HEK293 (cell line): ENCODE data around the gene CLDN7.

Source experiments
- CTCF ChIA-PET: fragments of 350-600 bp; formaldehyde crosslinking; extraction: SDS; loops from one replicate; lab custom pipeline; 2021; ENCODE audit warnings: antibody characterized with exemption; lab: Yijun Ruan, JAX
- POLR2A ChIA-PET: fragments of 300-600 bp; formaldehyde crosslinking; extraction: SDS; loops from one replicate; lab custom pipeline; 2020; ENCODE audit warnings: antibody characterized with exemption, inconsistent platforms; lab: Yijun Ruan, JAX
- H3K27ac ChIP-seq: fragments of 200-500 bp; sonication (Bioruptor generic); 2 replicates; pipeline ENCODE4 v1.5.1; 2014; ENCODE audit warnings: low read depth, low read length, control low read depth, inconsistent platforms; ENCODE audit errors: extremely low read depth
- H3K36me3 ChIP-seq, 2 experiments: fragments of 200-500 bp in 1 of 2; sonication (Bioruptor generic) in 1 of 2; 1 replicate in 1 of 2; 2 replicates in 1 of 2; pipeline ENCODE4 v1.5.1; 2014 to 2017; ENCODE audit warnings: inconsistent platforms in 2 of 2, low read length in 2 of 2; ENCODE audit not compliant: control insufficient read depth in 2 of 2, insufficient read depth in 1 of 2
- H3K4me1 ChIP-seq: fragments of 200-500 bp; sonication (Bioruptor generic); 2 replicates; pipeline ENCODE4 v1.5.1; 2014; ENCODE audit warnings: mild to moderate bottlenecking, low read length, inconsistent platforms; ENCODE audit not compliant: control insufficient read depth, insufficient read depth
- H3K4me3 ChIP-seq: 2 replicates; pipeline ENCODE4 v1.5.1; 2011; ENCODE audit warnings: low read depth, mild to moderate bottlenecking, control low read depth, low read length, moderate library complexity
- H3K9me3 ChIP-seq: fragments of 200-500 bp; sonication (Bioruptor generic); 2 replicates; pipeline ENCODE4 v1.5.1; 2014; ENCODE audit warnings: low read depth, low read length, inconsistent platforms; ENCODE audit not compliant: control insufficient read depth, insufficient read depth
- GLIS1 ChIP-seq: fragments of 450-650 bp; formaldehyde crosslinking; IDR thresholded peaks from 2 replicates; pipeline ENCODE4 v1.5.1; 2016; ENCODE audit warnings: missing biosample characterization, missing genetic modification characterization
- KLF1 ChIP-seq: fragments of 450-650 bp; formaldehyde crosslinking; IDR thresholded peaks from 2 replicates; pipeline ENCODE4 v1.5.1; 2016; ENCODE audit warnings: missing biosample characterization, missing genetic modification characterization
- KLF10 ChIP-seq: fragments of 450-650 bp; IDR thresholded peaks from 2 replicates; pipeline ENCODE4 v1.5.1; 2018; ENCODE audit warnings: missing biosample characterization, mild to moderate bottlenecking, missing genetic modification characterization
- SCRT1 ChIP-seq: fragments of 450-650 bp; formaldehyde crosslinking; IDR thresholded peaks from 2 replicates; pipeline ENCODE4 v1.5.1; 2016; ENCODE audit warnings: missing biosample characterization, missing genetic modification characterization, borderline replicate concordance
- SCRT2 ChIP-seq: fragments of 450-650 bp; formaldehyde crosslinking; IDR thresholded peaks from 2 replicates; pipeline ENCODE4 v1.5.1; 2016; ENCODE audit warnings: missing biosample characterization, missing genetic modification characterization
- SP2 ChIP-seq: fragments of 450-650 bp; formaldehyde crosslinking; IDR thresholded peaks from 2 replicates; pipeline ENCODE4 v1.5.1; 2016; ENCODE audit warnings: missing biosample characterization, missing genetic modification characterization
- ZBTB6 ChIP-seq: fragments of 450-650 bp; formaldehyde crosslinking; IDR thresholded peaks from 2 replicates; pipeline ENCODE4 v1.5.1; 2017; ENCODE audit warnings: missing biosample characterization, missing genetic modification characterization
- ZNF174 ChIP-seq: fragments of 450-650 bp; formaldehyde crosslinking; IDR thresholded peaks from 2 replicates; pipeline ENCODE4 v1.5.0; 2017; ENCODE audit warnings: missing biosample characterization, mild to moderate bottlenecking, missing genetic modification characterization
- ZNF19 ChIP-seq: fragments of 450-650 bp; formaldehyde crosslinking; IDR thresholded peaks from 2 replicates; pipeline ENCODE4; 2016; ENCODE audit warnings: missing biosample characterization, missing genetic modification characterization, low read depth
- ZNF202 ChIP-seq: fragments of 450-650 bp; formaldehyde crosslinking; IDR thresholded peaks from 2 replicates; pipeline ENCODE4 v1.5.1; 2016; ENCODE audit warnings: missing biosample characterization, missing genetic modification characterization, borderline replicate concordance
- ZNF211 ChIP-seq: fragments of 450-650 bp; formaldehyde crosslinking; IDR thresholded peaks from 2 replicates; pipeline ENCODE4 v1.5.1; 2016; ENCODE audit warnings: low read depth, missing biosample characterization, missing genetic modification characterization
- ZNF223 ChIP-seq: fragments of 450-650 bp; formaldehyde crosslinking; IDR thresholded peaks from 2 replicates; pipeline ENCODE4 v1.5.1; 2016; ENCODE audit warnings: missing biosample characterization, missing genetic modification characterization
- ZNF324 ChIP-seq: fragments of 450-650 bp; formaldehyde crosslinking; IDR thresholded peaks from 2 replicates; pipeline ENCODE4 v1.5.1; 2016; ENCODE audit warnings: missing biosample characterization, missing genetic modification characterization
- ZNF37A ChIP-seq: fragments of 450-650 bp; IDR thresholded peaks from 2 replicates; pipeline ENCODE4 v1.5.1; 2018; ENCODE audit warnings: missing biosample characterization, missing genetic modification characterization
- ZNF391 ChIP-seq: fragments of 450-650 bp; formaldehyde crosslinking; IDR thresholded peaks from 2 replicates; pipeline ENCODE4 v1.5.1; 2016; ENCODE audit warnings: low read depth, missing biosample characterization, missing genetic modification characterization, borderline replicate concordance
- ZNF518A ChIP-seq: fragments of 450-650 bp; formaldehyde crosslinking; conservative IDR thresholded peaks from 2 replicates; pipeline ENCODE4 v1.5.1; 2016; ENCODE audit warnings: low read depth, missing biosample characterization, missing genetic modification characterization
- ZNF549 ChIP-seq: fragments of 450-650 bp; IDR thresholded peaks from 2 replicates; pipeline ENCODE4 v1.5.1; 2018; ENCODE audit warnings: missing biosample characterization, missing genetic modification characterization, mild to moderate bottlenecking, inconsistent platforms, moderate library complexity
- ZNF600 ChIP-seq: fragments of 450-650 bp; formaldehyde crosslinking; IDR thresholded peaks from 2 replicates; pipeline ENCODE4 v1.5.1; 2016; ENCODE audit warnings: missing biosample characterization, missing genetic modification characterization
- ZNF623 ChIP-seq: fragments of 450-650 bp; formaldehyde crosslinking; IDR thresholded peaks from 2 replicates; pipeline ENCODE4 v1.5.1; 2016; ENCODE audit warnings: missing biosample characterization, missing genetic modification characterization
- ZNF677 ChIP-seq: fragments of 450-650 bp; IDR thresholded peaks from 2 replicates; pipeline ENCODE4 v1.5.0; 2018; ENCODE audit warnings: missing biosample characterization, mild to moderate bottlenecking, missing genetic modification characterization, moderate library complexity
- TF ChIP-seq, protein P1 (sequence below): fragments of 450-650 bp; formaldehyde crosslinking; IDR thresholded peaks from 2 replicates; pipeline ENCODE4 v1.5.1; 2016; ENCODE audit warnings: missing biosample characterization, missing genetic modification characterization

CLDN7 gene

GRCh38 chr17:7293816-7294613 is 31.7 kb upstream of the CLDN7 start:
- ChIA-PET CTCF (interaction anchor here (0.6 to 3.8 kb wide), 6 partner anchors 11 to 232 kb away, joined by 3 to 33 read pairs (median 4); partner anchors contain the start of gene SLC2A4), POLR2A (interaction anchor here (0.6 to 2.3 kb wide), 4 partner anchors 13 to 876 kb away, joined by 3 to 6 read pairs (median 4); partner anchors contain the start of genes DVL2, GABARAP and SLC2A4)
- Histone ChIP-seq H3K4me1 (peaks cover 6% of the 10 kb centered on the region; the same call in 1 of the 2 replicates), H3K27ac (no peak overlapping the region; the same call in 1 of the 2 replicates), H3K9me3 (no peaks in the 10 kb centered on the region), H3K36me3 (no peaks in the 10 kb centered on the region), H3K4me3 (no peak overlapping the region)
- TF ChIP-seq ZNF174 (no peak), ZNF324 (no peak), ZNF223 (tag by site-specific recombination) (no peak), KLF10 (peak; percentile 34; the same call in 1 of the 2 replicates), SP2 (tag by site-specific recombination) (0 out of 2 replicates have a peak, but pooled peaks have one; percentile 19), KLF1 (tag by site-specific recombination) (peak; percentile 95)
- TF ChIP-seq, protein P1, sequence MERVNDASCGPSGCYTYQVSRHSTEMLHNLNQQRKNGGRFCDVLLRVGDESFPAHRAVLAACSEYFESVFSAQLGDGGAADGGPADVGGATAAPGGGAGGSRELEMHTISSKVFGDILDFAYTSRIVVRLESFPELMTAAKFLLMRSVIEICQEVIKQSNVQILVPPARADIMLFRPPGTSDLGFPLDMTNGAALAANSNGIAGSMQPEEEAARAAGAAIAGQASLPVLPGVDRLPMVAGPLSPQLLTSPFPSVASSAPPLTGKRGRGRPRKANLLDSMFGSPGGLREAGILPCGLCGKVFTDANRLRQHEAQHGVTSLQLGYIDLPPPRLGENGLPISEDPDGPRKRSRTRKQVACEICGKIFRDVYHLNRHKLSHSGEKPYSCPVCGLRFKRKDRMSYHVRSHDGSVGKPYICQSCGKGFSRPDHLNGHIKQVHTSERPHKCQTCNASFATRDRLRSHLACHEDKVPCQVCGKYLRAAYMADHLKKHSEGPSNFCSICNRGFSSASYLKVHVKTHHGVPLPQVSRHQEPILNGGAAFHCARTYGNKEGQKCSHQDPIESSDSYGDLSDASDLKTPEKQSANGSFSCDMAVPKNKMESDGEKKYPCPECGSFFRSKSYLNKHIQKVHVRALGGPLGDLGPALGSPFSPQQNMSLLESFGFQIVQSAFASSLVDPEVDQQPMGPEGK (tag by site-specific recombination), result 0 out of 2 replicates have a peak, but pooled peaks have one; percentile 20

GRCh38 chr17:7293159-7293558 is 30.9 kb upstream of the CLDN7 start:
- ChIA-PET POLR2A (interaction anchor here (1.3 to 2.3 kb wide), 3 partner anchors 12 to 59 kb away, joined by 3 to 6 read pairs (median 4); partner anchors contain the start of genes DVL2, GABARAP and SLC2A4), CTCF (interaction anchor here (0.7 to 3.8 kb wide), 4 partner anchors 12 to 27 kb away, joined by 3 to 33 read pairs (median 6); partner anchors contain the start of gene SLC2A4)
- no peaks in the 10 kb centered on the region for H3K9me3 ChIP-seq
- peak; percentile 42; the same call in 1 of the 2 replicates for TF ChIP-seq SCRT2
- no peak for TF ChIP-seq SCRT1 (tag by site-specific recombination)
- no peak for TF ChIP-seq GLIS1
- TF ChIP-seq ZNF19 (tag by site-specific recombination), result no peak
- no peak for TF ChIP-seq ZNF202 (tag by site-specific recombination)
- TF ChIP-seq ZNF623 (tag by site-specific recombination), result no peak
- peak; percentile 83 for TF ChIP-seq ZNF600 (tag by site-specific recombination)
- TF ChIP-seq ZNF549 (tag by site-specific recombination), result no peak
- no peak for TF ChIP-seq ZNF518A (tag by site-specific recombination)
- no peak for TF ChIP-seq ZNF211 (tag by site-specific recombination)
- TF ChIP-seq ZNF391 (tag by site-specific recombination), result no peak
- no peak for TF ChIP-seq ZNF677
- no peak for TF ChIP-seq ZBTB6 (tag by site-specific recombination)
- no peak for TF ChIP-seq ZNF37A (tag by site-specific recombination)
- H3K4me3 ChIP-seq, result no peak overlapping the region
- peaks cover 6% of the 10 kb centered on the region; the same call in 1 of the 2 replicates for H3K4me1 ChIP-seq
- no peaks in the 10 kb centered on the region for H3K36me3 ChIP-seq
- no peak overlapping the region for H3K27ac ChIP-seq
